Measurements from ENCODE around the gene METTL16. TPM values are rescaled to one million over a fixed set of nuclear protein-coding genes. Genes with fewer than 3 reads are reported as not detected.
"Not testable (repeated sequence)": the region's sequence is repeated elsewhere in the genome, so short reads cannot be mapped to it uniquely, and the experiment has no call there.

METTL16 gene
- total RNA-seq, 4 donors from 2014 or later, result 30.4 to 48.9 (median 44.7) TPM

DNA sequence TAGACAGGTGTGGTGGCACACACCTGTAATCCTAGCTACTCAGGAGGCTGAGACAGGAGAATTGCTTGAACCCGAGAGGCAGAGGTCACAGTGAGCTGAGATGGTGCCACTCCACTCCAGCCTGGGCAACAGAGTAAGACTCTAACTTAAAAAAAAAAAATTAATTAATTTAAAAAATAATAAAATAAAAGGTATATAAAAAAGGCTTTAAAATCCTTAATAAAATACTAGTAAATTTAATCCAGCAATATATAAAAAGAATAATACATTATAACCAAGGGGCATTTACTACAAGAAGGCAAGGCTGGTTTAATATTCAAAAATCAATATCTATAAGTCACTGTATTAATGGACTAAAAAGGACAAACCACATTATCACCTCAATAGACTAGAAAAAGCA is 66.0 kb downstream of the METTL16 start:
- 96 to 97% methylated on average over 1 of the region's 1 CpG for WGBS, 2 donors
- no peak for DNase-seq
- intact Hi-C loops (cut with DNase I), result no loop called here

DNA sequence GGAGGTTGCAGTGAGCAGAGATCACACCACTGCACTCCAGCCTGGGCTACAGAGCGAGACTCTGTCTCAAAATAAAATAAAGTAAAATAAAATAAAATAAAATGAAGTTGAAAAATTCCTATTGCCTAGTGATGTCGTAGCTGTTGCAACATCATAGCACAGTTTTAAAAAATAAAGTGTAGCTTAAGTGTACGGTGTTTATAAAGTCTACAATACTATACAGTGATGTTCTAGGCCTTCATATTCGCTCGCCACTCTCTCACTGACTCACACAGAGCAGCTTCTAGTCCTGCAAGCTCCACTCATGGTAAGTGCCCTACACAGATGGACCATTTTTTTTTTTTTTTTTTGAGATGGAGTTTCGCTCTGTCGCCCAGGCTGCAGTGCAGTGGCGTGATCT is 67.3 kb downstream of the METTL16 start:
- intact Hi-C loops (cut with DNase I), result no loop called here

More for the DNA sequence above, 66.0 kb downstream of the METTL16 start:
- H3K36me3 ChIP-seq, result no peaks in the 10 kb centered on the region
- no peak overlapping the region for H3K27ac ChIP-seq
- no peaks in the 10 kb centered on the region for H3K4me1 ChIP-seq
- no peak for TF ChIP-seq POLR2A (IDR thresholded peaks at IDR 0.05)
- TF ChIP-seq, protein P1, sequence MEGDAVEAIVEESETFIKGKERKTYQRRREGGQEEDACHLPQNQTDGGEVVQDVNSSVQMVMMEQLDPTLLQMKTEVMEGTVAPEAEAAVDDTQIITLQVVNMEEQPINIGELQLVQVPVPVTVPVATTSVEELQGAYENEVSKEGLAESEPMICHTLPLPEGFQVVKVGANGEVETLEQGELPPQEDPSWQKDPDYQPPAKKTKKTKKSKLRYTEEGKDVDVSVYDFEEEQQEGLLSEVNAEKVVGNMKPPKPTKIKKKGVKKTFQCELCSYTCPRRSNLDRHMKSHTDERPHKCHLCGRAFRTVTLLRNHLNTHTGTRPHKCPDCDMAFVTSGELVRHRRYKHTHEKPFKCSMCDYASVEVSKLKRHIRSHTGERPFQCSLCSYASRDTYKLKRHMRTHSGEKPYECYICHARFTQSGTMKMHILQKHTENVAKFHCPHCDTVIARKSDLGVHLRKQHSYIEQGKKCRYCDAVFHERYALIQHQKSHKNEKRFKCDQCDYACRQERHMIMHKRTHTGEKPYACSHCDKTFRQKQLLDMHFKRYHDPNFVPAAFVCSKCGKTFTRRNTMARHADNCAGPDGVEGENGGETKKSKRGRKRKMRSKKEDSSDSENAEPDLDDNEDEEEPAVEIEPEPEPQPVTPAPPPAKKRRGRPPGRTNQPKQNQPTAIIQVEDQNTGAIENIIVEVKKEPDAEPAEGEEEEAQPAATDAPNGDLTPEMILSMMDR (IDR thresholded peaks at IDR 0.05), result no peak
- H3K9me3 ChIP-seq, result no peaks in the 10 kb centered on the region
- no peaks in the 10 kb centered on the region for H3K27me3 ChIP-seq
- H3K4me3 ChIP-seq (replicated peaks in 1 of 3), result no peak overlapping the region

DNA sequence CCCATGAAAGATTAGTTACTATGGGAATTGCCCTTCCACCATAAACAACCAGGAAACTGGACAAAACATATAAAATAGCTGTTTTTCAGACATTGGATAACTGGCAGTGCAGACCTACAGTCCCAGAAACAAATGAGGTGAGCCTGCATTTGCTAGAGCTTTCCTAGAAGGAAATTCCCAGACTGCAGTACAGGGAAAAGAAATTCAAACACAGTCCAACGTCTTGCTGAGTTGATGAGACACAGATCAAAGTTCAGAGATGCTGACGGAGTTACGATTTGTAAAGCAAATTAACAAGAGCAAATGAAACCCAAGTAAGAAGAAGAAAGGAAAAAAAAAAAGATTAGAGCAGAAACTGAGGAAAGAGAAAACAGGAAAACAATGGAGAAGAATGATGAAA is 69.5 kb downstream of the METTL16 start:
- TF ChIP-seq, protein P1 (IDR thresholded peaks at IDR 0.05), result no peak
- no peak for TF ChIP-seq POLR2A (IDR thresholded peaks at IDR 0.05)
- intact Hi-C loops (cut with DNase I), result no loop called here
- no peaks in the 10 kb centered on the region for H3K4me1 ChIP-seq
- no peak overlapping the region for H3K4me3 ChIP-seq (replicated peaks in 1 of 3)
- WGBS, 2 donors, result 75 to 82% methylated on average over 3 of the region's 3 CpGs
- H3K27ac ChIP-seq, result no peak overlapping the region
- H3K9me3 ChIP-seq, result no peaks in the 10 kb centered on the region
- no peak for DNase-seq
- H3K27me3 ChIP-seq, result no peaks in the 10 kb centered on the region
- peaks cover 0 to 7% of the 10 kb centered on the region in 2 donors for H3K36me3 ChIP-seq

More for the DNA sequence above, 67.3 kb downstream of the METTL16 start:
- H3K27ac ChIP-seq, result no peak overlapping the region
- WGBS, 2 donors, result 95 to 97% methylated on average over 8 of the region's 8 CpGs
- H3K4me3 ChIP-seq (replicated peaks in 1 of 3), result no peak overlapping the region
- peaks cover 0 to under 1% of the 10 kb centered on the region in 2 donors for H3K36me3 ChIP-seq
- no peaks in the 10 kb centered on the region for H3K9me3 ChIP-seq
- no peak for TF ChIP-seq POLR2A (IDR thresholded peaks at IDR 0.05)
- TF ChIP-seq, protein P1 (IDR thresholded peaks at IDR 0.05), result no peak
- no peaks in the 10 kb centered on the region for H3K27me3 ChIP-seq
- H3K4me1 ChIP-seq, result no peaks in the 10 kb centered on the region
- no peak for DNase-seq

DNA sequence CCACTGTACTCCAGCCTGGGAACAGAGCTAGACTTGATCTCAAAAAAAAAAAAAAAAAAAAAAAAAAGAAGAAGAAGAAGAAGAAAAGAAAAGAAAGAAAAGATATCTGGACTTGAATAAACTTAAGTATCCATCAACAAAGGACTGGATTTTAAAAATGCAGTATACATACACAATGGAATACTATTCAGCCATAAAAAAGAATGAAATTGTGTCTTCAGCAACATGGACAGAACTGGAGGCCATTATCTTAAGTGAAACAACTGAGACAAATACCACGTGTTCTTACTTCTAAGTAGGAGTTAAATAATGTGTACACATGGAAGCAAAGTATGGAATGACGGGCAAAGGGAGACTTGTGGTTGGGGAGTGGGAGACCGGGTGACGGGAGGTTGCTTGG is 70.8 kb downstream of the METTL16 start:
- Histone ChIP-seq H3K4me1 (peaks cover 5 to 7% of the 10 kb centered on the region in 2 donors), H3K27me3 (no peaks in the 10 kb centered on the region), H3K9me3 (no peaks in the 10 kb centered on the region), H3K27ac (no peak overlapping the region), H3K4me3 (replicated peaks in 1 of 3) (no peak overlapping the region), H3K36me3 (peaks cover 0 to 7% of the 10 kb centered on the region in 2 donors)
- no peak for TF ChIP-seq POLR2A (IDR thresholded peaks at IDR 0.05)
- TF ChIP-seq, protein P1 (IDR thresholded peaks at IDR 0.05), result no peak
- intact Hi-C loops (cut with DNase I), result no loop called here
- 98% methylated on average over 4 of the region's 4 CpGs for WGBS, 2 donors
- no peak for DNase-seq

DNA sequence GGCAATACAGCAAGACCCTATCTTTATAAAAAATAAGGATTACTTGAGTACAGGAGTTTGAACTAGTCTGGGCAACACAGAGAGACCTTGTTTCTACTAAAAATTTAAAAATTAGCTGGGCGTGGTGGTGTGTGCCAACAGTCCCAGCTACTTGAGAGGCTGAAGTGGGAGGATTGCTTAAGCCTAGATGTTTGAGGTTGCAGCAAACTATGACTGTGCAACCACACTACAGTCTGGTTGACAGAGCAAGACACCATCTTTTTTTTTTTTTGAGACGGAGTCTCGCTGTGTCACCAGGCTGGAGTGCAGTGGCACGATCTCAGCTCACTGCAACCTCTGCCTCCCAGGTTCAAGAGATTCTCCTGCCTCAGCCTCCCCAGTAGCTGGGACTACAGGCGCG is 71.7 kb downstream of the METTL16 start:
- DNase-seq; H3K27ac ChIP-seq; H3K36me3 ChIP-seq; intact Hi-C loops (cut with DNase I); H3K9me3 ChIP-seq; H3K4me3 ChIP-seq (replicated peaks in 1 of 3); H3K27me3 ChIP-seq: not testable (repeated sequence)
- H3K4me1 ChIP-seq, result peaks cover 13 to 16% of the 10 kb centered on the region in 2 donors
- 91 to 94% methylated on average over 6 of the region's 6 CpGs for WGBS, 2 donors

DNA sequence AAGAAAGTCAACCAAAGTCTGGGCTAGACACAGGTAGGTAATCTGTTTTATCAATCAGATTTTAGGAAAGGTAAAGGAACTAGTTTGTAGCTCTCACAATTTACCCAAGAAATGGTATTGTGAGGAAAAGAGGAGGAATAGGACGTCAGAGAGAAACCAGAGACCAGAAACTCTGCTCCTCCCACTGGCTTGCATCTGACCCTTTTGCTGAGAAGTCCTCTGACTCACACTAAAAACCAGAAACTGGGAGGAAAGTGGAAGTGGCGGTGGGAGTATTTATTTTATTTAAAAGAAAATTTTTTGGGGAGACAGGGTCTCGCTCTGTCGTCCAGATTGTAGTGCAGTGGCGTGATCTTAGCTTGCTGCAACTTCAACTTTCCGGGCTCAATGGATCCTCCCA is 72.9 kb downstream of the METTL16 start:
- H3K27ac ChIP-seq, result no peak overlapping the region
- H3K9me3 ChIP-seq, result no peaks in the 10 kb centered on the region
- DNase-seq, result no peak
- H3K27me3 ChIP-seq, result no peaks in the 10 kb centered on the region
- H3K4me1 ChIP-seq, result peaks cover 18 to 28% of the 10 kb centered on the region in 2 donors
- H3K4me3 ChIP-seq (replicated peaks in 1 of 3), result no peak overlapping the region
- intact Hi-C loops (cut with DNase I), result no loop called here
- TF ChIP-seq, protein P1 (IDR thresholded peaks at IDR 0.05), result no peak
- TF ChIP-seq POLR2A (IDR thresholded peaks at IDR 0.05), result no peak
- WGBS, 2 donors, result 88% methylated on average over 6 of the region's 6 CpGs
- peaks cover 0 to 7% of the 10 kb centered on the region in 2 donors for H3K36me3 ChIP-seq

Data from thyroid gland (tissue), 4 donors.